HG03354 (cell line): ENCODE results near the gene RAB3D.
"Not testable (repeated sequence)": the region's sequence is repeated elsewhere in the genome, so short reads cannot be mapped to it uniquely, and the experiment has no call there.

ENCODE experiments used
- ATAC-seq: cut with Tn5 transposase; IDR thresholded peaks from one replicate; pipeline ENCODE4 v1.9.1; 2021; ENCODE audit warnings: mild to moderate bottlenecking; ENCODE audit not compliant: unreplicated experiment, poor library complexity, severe bottlenecking

RAB3D gene

GRCh38 chr19:11345122-11345803 is 5.8 kb upstream of the RAB3D start:
- ATAC-seq = no peak

GRCh38 chr19:11342429-11342828 is 3.0 kb upstream of the RAB3D start:
- ATAC-seq = no peak

DNA sequence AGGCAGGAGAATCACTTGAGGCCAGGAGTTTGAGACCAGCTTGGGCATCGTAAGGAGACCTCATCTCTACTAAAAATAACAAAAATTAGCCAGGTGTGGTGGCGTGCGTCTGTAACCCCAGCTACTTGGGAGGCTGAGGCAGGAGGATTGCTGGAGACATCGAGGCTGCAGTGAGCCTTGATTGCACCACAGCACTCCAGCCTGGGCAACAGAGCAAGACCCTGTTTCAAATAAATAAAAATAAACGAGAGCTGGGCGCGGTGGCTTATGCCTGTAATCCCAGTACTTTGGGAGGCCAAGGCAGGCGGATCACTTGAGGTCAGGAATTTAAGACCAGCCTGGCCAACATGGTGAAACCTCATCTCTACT is 626 bp upstream of the RAB3D start:
- ATAC-seq = not testable (repeated sequence)

- no peak for ATAC-seq
Measured at GRCh38 chr19:11338569-11339253, 746 bp downstream of the RAB3D start.

- no peak for ATAC-seq
Measured at GRCh38 chr19:11338121-11338520, 1.3 kb downstream of the RAB3D start.

DNA sequence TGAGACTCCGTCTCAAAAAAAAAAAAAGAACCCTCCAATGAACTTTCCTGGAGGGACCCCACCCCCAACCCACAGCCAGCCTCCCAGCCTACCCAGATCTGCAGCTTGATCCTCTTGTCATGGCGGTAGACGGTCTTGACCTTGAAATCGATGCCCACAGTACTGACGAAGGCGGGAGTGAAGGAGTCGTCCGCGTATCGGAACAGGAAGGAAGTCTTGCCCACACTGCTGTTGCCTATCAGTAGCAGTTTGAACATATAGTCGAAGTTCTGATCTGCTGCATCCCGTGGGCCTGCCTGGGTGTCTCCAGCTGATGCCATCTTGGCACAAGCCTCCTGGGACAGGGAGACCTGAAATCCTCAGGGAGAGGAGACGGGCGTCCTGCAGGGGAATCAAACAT is 2.4 kb downstream of the RAB3D start:
- no peak for ATAC-seq

GRCh38 chr19:11335449-11336146 is 3.9 kb downstream of the RAB3D start:
- no peak for ATAC-seq

- not testable (repeated sequence) for ATAC-seq
Measured at GRCh38 chr19:11333838-11334237, 5.6 kb downstream of the RAB3D start.

DNA sequence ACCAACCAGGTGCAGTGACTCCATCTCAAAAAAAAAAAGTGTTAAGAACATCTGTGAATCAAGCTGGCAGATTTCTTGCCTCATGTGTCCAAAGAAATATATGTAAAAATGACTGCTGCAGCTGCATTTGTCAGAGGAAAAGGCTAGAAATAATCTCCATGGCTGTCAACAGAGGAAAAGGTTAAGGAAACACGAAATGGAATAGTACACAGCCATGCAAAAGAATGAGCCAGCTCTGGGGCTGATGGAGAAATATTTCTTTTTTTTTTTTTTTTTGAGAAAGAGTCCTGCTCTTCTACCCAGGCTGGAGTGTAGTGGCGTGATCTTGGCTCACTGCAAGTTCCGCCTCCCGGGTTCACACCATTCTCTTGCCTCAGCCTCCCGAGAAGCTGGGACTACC is 6.6 kb downstream of the RAB3D start:
- no peak for ATAC-seq

- no peak for ATAC-seq
Measured at GRCh38 chr19:11331502-11331901, 8.0 kb downstream of the RAB3D start.

GRCh38 chr19:11330127-11330526 is 9.3 kb downstream of the RAB3D start:
- no peak for ATAC-seq

DNA sequence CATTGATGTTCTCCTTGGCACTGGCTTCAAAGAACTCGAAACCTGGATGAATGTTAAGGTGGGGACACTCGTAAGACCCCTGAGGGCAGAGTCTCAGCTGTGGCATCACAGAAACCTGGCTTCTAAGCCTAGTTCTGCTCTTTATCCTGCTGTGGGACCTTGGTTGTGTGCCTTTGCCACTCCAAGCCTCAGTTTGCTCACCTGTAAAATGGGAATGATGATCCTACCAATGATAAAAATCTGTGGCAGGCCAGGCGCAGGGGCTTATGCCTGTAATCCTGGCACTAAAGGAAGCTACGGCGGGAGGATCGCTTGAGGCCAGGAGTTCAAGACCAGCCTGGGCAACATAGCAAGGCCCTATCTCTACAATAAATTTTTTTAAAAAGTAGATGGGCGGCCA is 13.9 kb downstream of the RAB3D start:
- no peak for ATAC-seq

DNA sequence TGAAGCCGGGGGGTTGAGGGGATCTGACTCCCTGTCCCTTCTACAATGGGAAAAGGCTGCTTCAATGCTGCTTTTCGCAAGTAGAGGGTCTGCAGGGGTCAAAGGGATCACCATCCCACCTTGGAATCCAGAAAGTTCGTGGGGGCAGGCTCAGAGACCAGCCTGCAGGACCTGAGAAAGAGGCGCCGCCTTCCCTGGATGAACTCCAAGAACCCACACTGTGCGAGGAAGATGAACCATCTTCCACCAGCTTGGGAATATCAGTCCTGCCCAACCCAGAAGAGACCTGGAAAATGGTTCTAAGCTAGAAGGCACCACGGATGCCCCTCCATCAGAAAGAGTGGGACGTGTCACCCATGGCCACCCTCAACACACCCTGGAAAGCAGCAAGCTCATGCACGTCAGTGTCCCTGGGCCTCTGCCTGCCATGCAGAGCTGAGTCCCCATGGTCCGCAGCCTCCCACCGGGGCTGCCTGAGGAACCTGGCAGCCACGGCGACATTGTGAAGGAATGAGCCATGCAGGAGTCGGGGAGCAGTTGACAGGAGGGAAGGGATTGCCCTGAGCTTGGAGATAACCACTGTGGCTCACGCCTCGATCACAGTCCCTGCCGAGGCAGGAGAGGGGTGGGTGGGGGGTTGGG is 14.6 kb downstream of the RAB3D start:
- ATAC-seq = no peak

DNA sequence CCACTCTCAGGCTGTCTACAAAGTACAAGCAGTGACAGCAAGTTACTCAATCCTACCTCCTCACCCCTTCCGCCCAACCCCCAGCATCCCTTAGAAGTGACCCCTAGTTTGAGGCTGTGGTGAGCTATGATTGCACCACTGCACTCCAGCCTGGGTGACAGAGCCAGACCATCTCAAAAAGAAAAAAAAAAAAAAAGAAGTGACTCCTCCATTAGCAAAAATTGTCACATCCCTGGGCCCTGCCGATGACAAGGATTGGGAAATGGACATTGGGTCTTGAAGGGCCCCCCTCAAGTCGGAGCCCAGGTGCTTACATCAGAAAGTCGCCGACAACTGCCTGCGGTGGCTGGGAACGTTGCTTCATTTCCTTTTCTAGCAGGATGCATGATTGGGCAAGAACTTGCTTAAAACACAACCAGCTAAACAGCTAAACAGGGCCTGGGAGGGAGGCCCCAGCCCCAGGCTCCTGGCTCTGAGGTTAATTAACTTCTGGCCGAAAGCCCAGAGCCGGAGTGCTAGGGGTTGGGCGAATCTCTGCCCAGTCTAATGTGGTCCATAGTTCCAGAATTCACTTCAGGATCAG is 15.3 kb downstream of the RAB3D start:
- peak; percentile 65 for ATAC-seq

- no peak for ATAC-seq
Measured at GRCh38 chr19:11323601-11324078, 15.8 kb downstream of the RAB3D start.

DNA sequence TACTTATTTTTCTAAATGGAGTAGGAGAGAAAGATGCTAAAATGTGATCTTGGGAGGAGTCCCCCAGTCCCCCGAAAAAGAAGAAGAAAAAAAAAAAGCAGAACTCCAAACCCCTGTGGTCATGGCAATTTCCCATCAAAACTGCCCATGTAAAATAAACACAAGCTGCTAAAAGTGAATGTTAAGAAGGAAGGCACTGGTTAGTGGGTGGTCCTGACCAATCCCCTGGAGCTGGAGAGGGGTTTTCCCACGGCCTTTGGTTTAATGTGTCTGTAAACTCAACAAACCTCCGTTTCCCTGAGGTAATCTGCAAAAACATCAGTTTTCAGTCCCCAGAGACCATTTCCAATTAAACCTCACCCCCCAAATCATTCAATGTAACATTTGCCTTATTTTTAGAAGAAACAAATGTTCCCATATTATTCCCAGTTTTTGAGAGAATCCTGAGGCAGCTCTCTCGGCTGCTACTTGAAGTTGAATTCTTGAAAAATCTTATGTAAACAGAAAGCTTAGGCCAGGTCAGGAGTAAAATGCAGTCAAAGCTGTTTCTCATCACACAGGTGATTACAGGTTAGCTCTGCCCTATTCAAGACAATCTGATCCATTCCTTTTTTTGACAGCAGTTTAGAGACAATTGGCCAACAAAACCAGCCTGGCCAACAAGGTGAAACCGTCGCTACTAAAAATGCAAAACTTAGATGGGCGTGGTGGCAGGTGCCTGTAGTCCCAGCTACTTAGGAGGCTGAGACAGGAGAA is 17.0 kb downstream of the RAB3D start:
- no peak for ATAC-seq

GRCh38 chr19:11321191-11322126 is 18.0 kb downstream of the RAB3D start:
- no peak for ATAC-seq

DNA sequence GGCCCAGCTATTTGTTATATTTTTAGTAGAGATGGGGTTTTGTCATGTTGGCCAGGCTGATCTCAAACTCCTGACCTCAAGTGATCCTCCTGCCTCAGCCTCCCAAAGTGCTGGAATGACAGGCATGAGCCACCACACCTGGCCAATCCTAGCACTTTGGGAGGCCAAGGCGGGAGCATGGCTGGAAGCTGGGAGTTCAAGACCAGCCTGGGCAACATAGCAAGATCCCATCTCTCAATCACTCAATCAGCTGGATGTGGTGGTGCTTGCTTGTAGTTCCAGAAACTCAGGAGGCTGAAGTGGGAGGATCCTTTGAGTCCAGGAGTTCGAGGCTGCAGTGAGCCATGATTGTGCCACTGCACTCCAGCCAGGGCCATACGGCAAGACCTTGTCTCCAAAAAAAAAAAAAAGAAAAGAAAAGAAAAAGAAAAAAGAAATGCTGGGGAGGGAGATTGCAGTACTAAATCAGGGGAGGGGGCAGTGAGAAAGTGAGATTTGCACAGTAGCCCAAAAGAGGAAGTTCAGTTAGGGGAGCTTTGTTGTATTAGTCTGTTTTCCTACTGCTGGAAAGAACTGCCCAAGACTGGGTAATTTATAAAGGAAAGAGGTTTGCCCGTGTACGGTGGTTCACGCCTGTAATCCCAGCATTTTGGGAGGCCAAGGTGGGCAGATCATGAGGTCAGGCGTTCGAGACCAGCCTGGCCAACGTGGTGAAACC is 19.0 kb downstream of the RAB3D start:
- not testable (repeated sequence) for ATAC-seq
